IMR-90 (cell line): ENCODE data around the gene ITGB5. TPM values are rescaled to one million over a fixed set of nuclear protein-coding genes. Genes with fewer than 3 reads are reported as not detected.

ENCODE experiments used
- ATAC-seq: fragments of 200-7000 bp; cut with Tn5 transposase; 2 replicates; pipeline ENCODE4 v1.9.1; 2020; ENCODE audit warnings: low read depth, mild to moderate bottlenecking, moderate library complexity
- BruUV-seq: library from RNA; stranded (reverse); fragments of 400-500 nt; replicated peaks from 2 replicates; lab custom pipeline; 2021; lab: Mats Ljungman, UMichigan
- CTCF ChIA-PET: fragments of 300-600 bp; formaldehyde crosslinking; extraction: SDS; loops from one replicate; lab custom pipeline; 2021; ENCODE audit warnings: antibody characterized with exemption; lab: Yijun Ruan, JAX
- POLR2A ChIA-PET: fragments of 300-600 bp; sonication (Branson Sonifier 250); formaldehyde crosslinking; loops from one replicate; lab custom pipeline; 2022; ENCODE audit warnings: antibody characterized with exemption; ENCODE audit not compliant: unreplicated experiment; lab: Charles Lee
- DNase-seq: peaks from one replicate; pipeline ENCODE4 v3.0.0; 2013
- H2AFZ ChIP-seq: replicated peaks from 2 replicates; pipeline ENCODE3; 2013; ENCODE audit warnings: low read length, mild to moderate bottlenecking; ENCODE audit not compliant: poor library complexity
- H2AK5ac ChIP-seq: 2 replicates; pipeline ENCODE4 v1.6.1; 2013; ENCODE audit warnings: low read depth, low read length, inconsistent platforms
- H2AK9ac ChIP-seq: replicated peaks from 2 replicates; pipeline ENCODE3; 2013; ENCODE audit warnings: mild to moderate bottlenecking, low read depth, low read length, moderate library complexity; ENCODE audit not compliant: poor library complexity
- H2BK120ac ChIP-seq: 2 replicates; pipeline ENCODE4 v1.6.1; 2013; ENCODE audit warnings: low read depth, low read length, inconsistent platforms
- H2BK15ac ChIP-seq: 3 replicates; pipeline ENCODE4 v1.6.1; 2013; ENCODE audit warnings: low read depth, low read length, inconsistent platforms
- H2BK20ac ChIP-seq: 2 replicates; pipeline ENCODE4 v1.6.1; 2013; ENCODE audit warnings: low read depth, mild to moderate bottlenecking, inconsistent platforms, low read length, moderate library complexity
- H2BK5ac ChIP-seq: 2 replicates; pipeline ENCODE4 v1.6.1; 2013; ENCODE audit warnings: mild to moderate bottlenecking, low read depth, low read length, inconsistent platforms; ENCODE audit not compliant: poor library complexity, severe bottlenecking
- H3K14ac ChIP-seq: replicated peaks from 2 replicates; pipeline ENCODE4 v1.6.1; 2013; ENCODE audit warnings: low read depth, low read length, inconsistent platforms
- H3K18ac ChIP-seq: 2 replicates; pipeline ENCODE4 v1.6.1; 2013; ENCODE audit warnings: low read depth, low read length, control low read depth
- H3K23ac ChIP-seq: 2 replicates; pipeline ENCODE4 v1.6.1; 2013; ENCODE audit warnings: low read depth, low read length, inconsistent platforms
- H3K27ac ChIP-seq: 2 replicates; pipeline ENCODE4 v1.5.1; 2013; ENCODE audit warnings: mild to moderate bottlenecking, control low read depth, low read length; ENCODE audit not compliant: insufficient read depth
- H3K27me3 ChIP-seq: 2 replicates; pipeline ENCODE4 v1.6.1; 2013; ENCODE audit warnings: low read length; ENCODE audit not compliant: control insufficient read depth, insufficient read depth
- H3K36me3 ChIP-seq: 2 replicates; pipeline ENCODE4 v1.6.1; 2013; ENCODE audit warnings: low read length, mixed read lengths; ENCODE audit not compliant: control insufficient read depth, insufficient read depth
- H3K4ac ChIP-seq: 2 replicates; pipeline ENCODE4 v1.6.1; 2013; ENCODE audit warnings: low read depth, low read length, inconsistent platforms
- H3K4me1 ChIP-seq: 2 replicates; pipeline ENCODE4 v1.6.1; 2013; ENCODE audit warnings: low read length, mixed read lengths; ENCODE audit not compliant: control insufficient read depth, insufficient read depth
- H3K4me2 ChIP-seq: 2 replicates; pipeline ENCODE4 v1.6.1; 2013; ENCODE audit warnings: low read depth, mild to moderate bottlenecking, control low read depth, low read length, moderate library complexity
- H3K4me3 ChIP-seq: 2 replicates; pipeline ENCODE4 v1.5.1; 2013; ENCODE audit warnings: low read depth, mild to moderate bottlenecking, control low read depth, low read length, moderate library complexity; ENCODE audit not compliant: insufficient read depth
- H3K56ac ChIP-seq: 2 replicates; pipeline ENCODE4 v1.6.1; 2013; ENCODE audit warnings: low read length, inconsistent platforms; ENCODE audit not compliant: insufficient read depth; ENCODE audit errors: extremely low read depth
- H3K79me1 ChIP-seq, 2 experiments: 2 replicates each; pipeline ENCODE4 v1.6.1; 2013; ENCODE audit warnings: low read length in 2 of 2, inconsistent platforms in 1 of 2, low read depth in 1 of 2
- H3K9ac ChIP-seq: 2 replicates; pipeline ENCODE4 v1.6.1; 2013; ENCODE audit warnings: low read depth, low read length, control low read depth
- H3K9me1 ChIP-seq: 2 replicates; pipeline ENCODE4 v1.6.1; 2013; ENCODE audit warnings: low read length, inconsistent platforms; ENCODE audit not compliant: insufficient read depth
- H3K9me3 ChIP-seq: 2 replicates; pipeline ENCODE4 v1.6.1; 2013; ENCODE audit warnings: low read length; ENCODE audit not compliant: control insufficient read depth, insufficient read depth
- H4K20me1 ChIP-seq: 2 replicates; pipeline ENCODE4 v1.6.1; 2013; ENCODE audit warnings: low read length, inconsistent platforms; ENCODE audit not compliant: insufficient read depth
- H4K5ac ChIP-seq: 2 replicates; pipeline ENCODE4 v1.6.1; 2013; ENCODE audit warnings: mild to moderate bottlenecking, low read depth, low read length, control low read depth
- H4K8ac ChIP-seq, 2 experiments: 2 replicates each; pipeline ENCODE4 v1.6.1; 2013; ENCODE audit warnings: low read depth in 2 of 2, low read length in 2 of 2, control low read depth in 1 of 2, inconsistent platforms in 1 of 2
- H4K91ac ChIP-seq: 2 replicates; pipeline ENCODE4 v1.6.1; 2013; ENCODE audit warnings: low read depth, low read length, inconsistent platforms; ENCODE audit not compliant: insufficient read depth
- BHLHE40 ChIP-seq: fragments of 150-350 bp; IDR thresholded peaks from 2 replicates; pipeline ENCODE4 v1.6.1; 2016; ENCODE audit warnings: mild to moderate bottlenecking, low read depth, low read length
- CEBPB ChIP-seq: IDR thresholded peaks from 2 replicates; pipeline ENCODE4 v1.6.1; 2012; ENCODE audit warnings: low read depth, low read length, improper control_type of control experiment
- CTCF ChIP-seq: conservative IDR thresholded peaks from 2 replicates; pipeline ENCODE4 v1.5.1; 2012; ENCODE audit warnings: mild to moderate bottlenecking, low read depth, low read length, improper control_type of control experiment
- FOS ChIP-seq: fragments of 150-350 bp; IDR thresholded peaks from 2 replicates; pipeline ENCODE4 v1.6.1; 2016; ENCODE audit warnings: low read depth, low read length
- MAFK ChIP-seq: IDR thresholded peaks from 2 replicates; pipeline ENCODE4 v1.6.1; 2012; ENCODE audit warnings: low read depth, low read length, improper control_type of control experiment
- MAZ ChIP-seq: IDR thresholded peaks from 2 replicates; pipeline ENCODE4 v1.6.1; 2012; ENCODE audit warnings: low read depth, mild to moderate bottlenecking, low read length, improper control_type of control experiment, moderate library complexity, borderline replicate concordance
- MXI1 ChIP-seq: IDR thresholded peaks from 2 replicates; pipeline ENCODE4 v1.6.1; 2012; ENCODE audit warnings: low read depth, mild to moderate bottlenecking, low read length, moderate library complexity, borderline replicate concordance
- NFE2L2 ChIP-seq: fragments of 150-350 bp; IDR thresholded peaks from 2 replicates; pipeline ENCODE4 v1.6.1; 2016; ENCODE audit warnings: low read depth, mild to moderate bottlenecking, low read length
- POLR2A ChIP-seq: IDR thresholded peaks from 2 replicates; pipeline ENCODE4 v1.6.1; 2012; ENCODE audit warnings: mild to moderate bottlenecking, low read depth, low read length
- RAD21 ChIP-seq: IDR thresholded peaks from 2 replicates; pipeline ENCODE4 v1.6.1; 2012; ENCODE audit warnings: low read length, improper control_type of control experiment
- RCOR1 ChIP-seq: IDR thresholded peaks from 2 replicates; pipeline ENCODE4 v1.6.1; 2012; ENCODE audit warnings: mild to moderate bottlenecking, low read length, improper control_type of control experiment; ENCODE audit not compliant: insufficient replicate concordance
- RFX5 ChIP-seq: IDR thresholded peaks from 2 replicates; pipeline ENCODE4 v1.8.0; 2012; ENCODE audit warnings: low read depth, mild to moderate bottlenecking, low read length, moderate library complexity
- SMC3 ChIP-seq: fragments of 150-350 bp; IDR thresholded peaks from 2 replicates; pipeline ENCODE4 v1.6.1; 2016; ENCODE audit warnings: low read depth, mild to moderate bottlenecking, antibody characterized with exemption, low read length, moderate library complexity
- USF2 ChIP-seq: fragments of 150-350 bp; IDR thresholded peaks from 2 replicates; pipeline ENCODE4 v1.6.1; 2017; ENCODE audit warnings: mild to moderate bottlenecking, antibody characterized with exemption, low read length, low read depth
- WGBS, 2 experiments: methylation state at CpG; one replicate each; pipeline versions ENCODE4 v1.1.5 to v1.1.7; 2013; ENCODE audit warnings: missing lambda C conversion rate in 2 of 2; ENCODE audit not compliant: insufficient read length in 1 of 2; ENCODE audit errors: extremely low coverage in 2 of 2; 5-methylcytosine and 5-hydroxymethylcytosine counted together
- dilution Hi-C: fragments of 300-500 bp; cut with HindIII; formaldehyde crosslinking; loops from one replicate; pipeline ENCODE4 v1.14.3; 2018; ENCODE audit warnings: low sequenced_read_pairs; ENCODE audit not compliant: unreplicated experiment
- in situ Hi-C: fragments of 300-500 bp; cut with MboI; formaldehyde crosslinking; loops from 3 replicates; pipeline ENCODE4 v1.14.3; 2019; ENCODE audit warnings: low sequenced_read_pairs, inconsistent platforms, mixed read lengths
- intact Hi-C: fragments of 100-400 bp; cut with micrococcal nuclease; formaldehyde crosslinking; loops from 2 replicates; pipeline ENCODE4 v1.10.0; 2022
- polyA plus RNA-seq, 3 experiments: library from polyadenylated mRNA; depleted of rRNA; stranded (reverse); fragments of >200 nt; gene quantifications; 2 replicates each; pipeline ENCODE4 v1.2.3, GENCODE V29; 2012; ENCODE audit warnings: low replicate concordance in 1 of 3
- total RNA-seq: library from RNA; depleted of rRNA; stranded (reverse); fragments of >200 nt; gene quantifications from 2 replicates; pipeline ENCODE4 v1.2.3, GENCODE V29; 2012
- TF ChIP-seq, protein P1 (sequence below): fragments of 150-350 bp; IDR thresholded peaks from 2 replicates; pipeline ENCODE4 v1.6.1; 2016; ENCODE audit warnings: low read depth, mild to moderate bottlenecking, low read length, moderate library complexity, borderline replicate concordance

The ITGB5 gene
- total and polyA plus RNA-seq, 2 of the 4 experiments (the other 2 are of a cell fraction), result 85.0 to 101 TPM

GRCh38 chr3:124784686-124785382 is 102.3 kb downstream of the ITGB5 start:
- no peak overlapping the region; the same call in 2 of the 3 replicates for H2BK15ac ChIP-seq
- peaks cover 31% of the 10 kb centered on the region for H3K9me1 ChIP-seq
- POLR2A ChIA-PET, result no interaction called here
- in situ Hi-C loops (no loop called here), intact Hi-C loops (no loop called here), dilution Hi-C loops (no loop called here)
- no peak overlapping the region for H2AK9ac ChIP-seq
- no peak overlapping the region for H3K4me3 ChIP-seq
- H3K9ac ChIP-seq, result no peak overlapping the region
- WGBS, 2 experiments, result 97% methylated on average over 6 of the region's 17 CpGs; no CpG with 5 or more reads in 1 of the 2 experiments
- no TSS peak for BruUV-seq
- CTCF ChIA-PET, result interaction anchor here (0.8 kb wide), 1 partner anchor 116 kb away, joined by 3 read pairs; no protein-coding TSS in a partner anchor
- H4K91ac ChIP-seq, result no peak overlapping the region
- no peak overlapping the region for H2BK120ac ChIP-seq
- ATAC-seq, result no peak
- H2BK20ac ChIP-seq, result 0 out of 2 replicates have a peak overlapping the region, but pooled peaks have one; percentile 8
- DNase-seq, result no peak
- H4K8ac ChIP-seq, result no peak overlapping the region
- H3K56ac ChIP-seq, result no peak overlapping the region
- no peak overlapping the region for H3K23ac ChIP-seq
- H3K4me1 ChIP-seq, result peaks cover 26% of the 10 kb centered on the region
- peaks cover 8 to 79% of the 10 kb centered on the region in 2 experiments; a peak in 3 of 4 replicates for H3K79me1 ChIP-seq
- peak overlapping the region; percentile 6; the same call in 1 of the 2 replicates for H2AK5ac ChIP-seq
- no peak overlapping the region for H4K5ac ChIP-seq
- H3K18ac ChIP-seq, result no peak overlapping the region
- no peak overlapping the region for H3K27ac ChIP-seq
- peaks cover 4% of the 10 kb centered on the region; the same call in 1 of the 2 replicates for H3K36me3 ChIP-seq
- H2BK5ac ChIP-seq, result no peak overlapping the region
- H3K27me3 ChIP-seq, result no peaks in the 10 kb centered on the region
- no peaks in the 10 kb centered on the region for H3K9me3 ChIP-seq
- H3K4ac ChIP-seq, result peak overlapping the region; percentile 17; the same call in 1 of the 2 replicates
- peaks cover 14% of the 10 kb centered on the region; the same call in 1 of the 2 replicates for H4K20me1 ChIP-seq
- peak overlapping the region; percentile 54; the same call in 1 of the 2 replicates for H3K14ac ChIP-seq
- H2AFZ ChIP-seq, result no peak overlapping the region
- H3K4me2 ChIP-seq, result no peak overlapping the region
- TF ChIP-seq MAZ, result no peak
- TF ChIP-seq CTCF, result no peak
- TF ChIP-seq MXI1, result no peak
- TF ChIP-seq BHLHE40, result no peak
- no peak for TF ChIP-seq CEBPB
- TF ChIP-seq RFX5, result no peak
- TF ChIP-seq, protein P1, sequence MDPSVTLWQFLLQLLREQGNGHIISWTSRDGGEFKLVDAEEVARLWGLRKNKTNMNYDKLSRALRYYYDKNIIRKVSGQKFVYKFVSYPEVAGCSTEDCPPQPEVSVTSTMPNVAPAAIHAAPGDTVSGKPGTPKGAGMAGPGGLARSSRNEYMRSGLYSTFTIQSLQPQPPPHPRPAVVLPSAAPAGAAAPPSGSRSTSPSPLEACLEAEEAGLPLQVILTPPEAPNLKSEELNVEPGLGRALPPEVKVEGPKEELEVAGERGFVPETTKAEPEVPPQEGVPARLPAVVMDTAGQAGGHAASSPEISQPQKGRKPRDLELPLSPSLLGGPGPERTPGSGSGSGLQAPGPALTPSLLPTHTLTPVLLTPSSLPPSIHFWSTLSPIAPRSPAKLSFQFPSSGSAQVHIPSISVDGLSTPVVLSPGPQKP, result no peak
- TF ChIP-seq FOS, result no peak
- TF ChIP-seq RAD21, result no peak
- TF ChIP-seq POLR2A, result no peak
- TF ChIP-seq MAFK, result no peak
- no peak for TF ChIP-seq RCOR1
- TF ChIP-seq NFE2L2, result no peak
- TF ChIP-seq USF2, result no peak
- TF ChIP-seq SMC3, result no peak
